Kidney (tissue), 14 donors: ENCODE measurements around the gene ATAD2B. TPM values are rescaled to one million over a fixed set of nuclear protein-coding genes. Genes with fewer than 3 reads are reported as not detected.

Experiments
- DNase-seq, 5 donors: peaks; one replicate each; pipeline ENCODE4 v3.0.0-alpha.2; 2013 to 2020
- FAIRE-seq: peaks from 2 replicates; lab custom pipeline; 2012; peaks lifted over from hg19 to GRCh38; lab: Jason Lieb, UNC
- H3K27ac ChIP-seq, 2 donors: one replicate each; pipeline ENCODE4 v1.7.0; 2013; ENCODE audit warnings: low read depth in 2 of 2, low read length in 2 of 2, inconsistent platforms in 1 of 2
- H3K27me3 ChIP-seq: one replicate; pipeline ENCODE4 v1.7.1; 2013; ENCODE audit warnings: low read length, inconsistent platforms; ENCODE audit not compliant: control insufficient read depth, insufficient read depth
- H3K36me3 ChIP-seq, 3 donors: one replicate each; pipeline versions ENCODE4 v1.7.0 to v1.7.1; 2013; ENCODE audit warnings: low read length in 3 of 3, control low read depth in 1 of 3, inconsistent platforms in 1 of 3; ENCODE audit not compliant: insufficient read depth in 3 of 3, control insufficient read depth in 2 of 3
- H3K4me1 ChIP-seq, 3 donors: one replicate each; pipeline versions ENCODE4 v1.7.0 to v1.7.1; 2013; ENCODE audit warnings: low read length in 3 of 3, inconsistent platforms in 1 of 3, low read depth in 1 of 3; ENCODE audit not compliant: control insufficient read depth in 2 of 3, insufficient read depth in 2 of 3
- H3K4me3 ChIP-seq, 3 donors: one replicate each; pipeline versions ENCODE4 v1.7.0 to v1.8.1; 2013; ENCODE audit warnings: low read length in 3 of 3, control low read depth in 1 of 3, inconsistent platforms in 1 of 3
- H3K9ac ChIP-seq, 3 donors: one replicate each; pipeline versions ENCODE4 v1.7.0 to v1.7.1; 2013; ENCODE audit warnings: low read length in 3 of 3, control low read depth in 1 of 3, inconsistent platforms in 1 of 3
- H3K9me3 ChIP-seq, 3 donors: one replicate each; pipeline versions ENCODE4 v1.7.0 to v1.7.1; 2013; ENCODE audit warnings: low read length in 3 of 3, control low read depth in 1 of 3, inconsistent platforms in 1 of 3; ENCODE audit not compliant: control insufficient read depth in 2 of 3, insufficient read depth in 1 of 3
- CTCF ChIP-seq: IDR thresholded peaks from 3 replicates; pipeline ENCODE4 v1.5.1; 2012; ENCODE audit warnings: mild to moderate bottlenecking, moderate library complexity, borderline replicate concordance; ENCODE audit not compliant: insufficient read depth; ENCODE audit errors: extremely low read depth
- intact Hi-C: fragments of 100-400 bp; cut with DNase I; formaldehyde crosslinking; loops from one replicate; pipeline ENCODE4 v1.11.1; 2022
- polyA plus RNA-seq: library from polyadenylated mRNA; stranded (reverse); fragments of 350-450 nt; fragmentation: Illumina TruSeq; extraction: RNeasy Lipid Tissue Mini Kit (QIAGEN cat#74804); gene quantifications from one replicate; pipeline ENCODE4 v1.2.3, GENCODE V29; 2014; ENCODE audit warnings: low read depth, low replicate concordance; ENCODE audit not compliant: insufficient read depth
- total RNA-seq: library from RNA; stranded (reverse); fragmentation: NEBNext Ultra II Directional; extraction: Animal tissue kit (Norgen Biotek cat#: 25700); gene quantifications from one replicate; pipeline ENCODE4 v1.2.1, GENCODE V29; 2021
- donor health status: control.
- donor health status: control.
- donor health status: control.
- donor health status: control.
- donor health status: control.
- donor health status: DM: yes; HTN: yes; CAD: no.
- donor health status: Normal renal cell carcinoma (clear cell type).

ATAD2B gene
- total and polyA plus RNA-seq, 2 donors from 2014 or later = 2.3 to 28.7 TPM

- no peaks in the 10 kb centered on the region for H3K27me3 ChIP-seq
- no peaks in the 10 kb centered on the region for H3K9me3 ChIP-seq
- intact Hi-C loops = no loop called here
- H3K4me1 ChIP-seq = peaks cover 0 to 6% (median 2%) of the 10 kb centered on the region in 3 donors
- no peak overlapping the region for H3K27ac ChIP-seq
- FAIRE-seq = no peak
- no peaks in the 10 kb centered on the region for H3K36me3 ChIP-seq
- H3K4me3 ChIP-seq = no peak overlapping the region
- no peak for TF ChIP-seq CTCF
- no peak overlapping the region for H3K9ac ChIP-seq
- DNase-seq = no peak
Observed at GRCh38 chr2:23839919-23840578, 86.9 kb downstream of the ATAD2B start.

- no peak for FAIRE-seq
- H3K4me1 ChIP-seq = peaks cover 0 to 6% (median 2%) of the 10 kb centered on the region in 3 donors
- no peak overlapping the region for H3K4me3 ChIP-seq
- H3K36me3 ChIP-seq = no peaks in the 10 kb centered on the region
- intact Hi-C loops = no loop called here
- no peak overlapping the region for H3K9ac ChIP-seq
- no peak for TF ChIP-seq CTCF
- DNase-seq = no peak
- no peak overlapping the region for H3K27ac ChIP-seq
- H3K9me3 ChIP-seq = no peaks in the 10 kb centered on the region
- H3K27me3 ChIP-seq = no peaks in the 10 kb centered on the region
Observed at GRCh38 chr2:23838996-23839395, 87.9 kb downstream of the ATAD2B start.

GRCh38 chr2:23838581-23838980 lies 88.3 kb downstream of the ATAD2B start:
- no peak for TF ChIP-seq CTCF
- no peaks in the 10 kb centered on the region for H3K9me3 ChIP-seq
- H3K36me3 ChIP-seq = no peaks in the 10 kb centered on the region
- H3K4me3 ChIP-seq = no peak overlapping the region
- no peak for DNase-seq
- H3K4me1 ChIP-seq = peaks cover 0 to 6% (median under 1%) of the 10 kb centered on the region in 3 donors
- intact Hi-C loops = no loop called here
- H3K9ac ChIP-seq = no peak overlapping the region
- H3K27me3 ChIP-seq = no peaks in the 10 kb centered on the region
- no peak for FAIRE-seq
- no peak overlapping the region for H3K27ac ChIP-seq
